GM19043 (cell line): ENCODE results near the gene PPT2.
"Not testable (repeated sequence)": the region's sequence is repeated elsewhere in the genome, so short reads cannot be mapped to it uniquely, and the experiment has no call there.

ENCODE experiments used
- ATAC-seq: cut with Tn5 transposase; IDR thresholded peaks from one replicate; pipeline ENCODE4 v1.9.1; 2021; ENCODE audit warnings: low read depth; ENCODE audit not compliant: unreplicated experiment

PPT2 gene

DNA sequence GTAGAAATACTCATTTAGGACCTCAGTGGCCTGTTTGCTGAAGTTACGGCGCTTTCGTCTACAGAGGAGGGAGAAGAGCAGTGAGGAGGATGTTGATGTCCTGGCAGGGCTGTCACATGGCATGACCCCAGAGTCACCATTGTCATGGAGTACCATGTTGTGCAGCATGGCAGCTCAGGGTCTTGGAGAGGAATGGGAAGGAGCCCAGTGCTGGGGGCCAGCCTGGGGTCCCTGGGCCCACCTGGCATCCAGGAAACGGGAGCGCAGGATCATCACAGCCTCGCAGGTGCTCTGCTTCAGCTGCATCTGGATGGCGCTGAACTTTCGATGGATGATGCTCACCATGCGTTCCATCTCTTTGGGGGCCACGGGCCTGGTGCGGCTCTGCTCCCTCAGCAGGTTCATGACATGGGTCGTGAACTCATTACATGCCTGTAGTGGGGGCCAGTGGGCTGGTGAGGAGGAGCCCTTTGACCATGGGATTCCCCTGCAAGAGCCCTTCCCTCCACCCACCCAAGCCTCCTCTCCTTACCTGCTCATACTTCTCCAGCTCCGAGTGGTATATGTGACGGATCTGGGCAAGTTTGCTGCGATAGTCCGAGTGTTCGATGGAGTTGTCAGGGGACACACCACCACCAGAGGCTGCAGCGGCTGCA lies 33.9 kb downstream of the PPT2 start:
- not testable (repeated sequence) for ATAC-seq

GRCh38 chr6:32188381-32189068 lies 34.6 kb downstream of the PPT2 start:
- no peak for ATAC-seq

DNA sequence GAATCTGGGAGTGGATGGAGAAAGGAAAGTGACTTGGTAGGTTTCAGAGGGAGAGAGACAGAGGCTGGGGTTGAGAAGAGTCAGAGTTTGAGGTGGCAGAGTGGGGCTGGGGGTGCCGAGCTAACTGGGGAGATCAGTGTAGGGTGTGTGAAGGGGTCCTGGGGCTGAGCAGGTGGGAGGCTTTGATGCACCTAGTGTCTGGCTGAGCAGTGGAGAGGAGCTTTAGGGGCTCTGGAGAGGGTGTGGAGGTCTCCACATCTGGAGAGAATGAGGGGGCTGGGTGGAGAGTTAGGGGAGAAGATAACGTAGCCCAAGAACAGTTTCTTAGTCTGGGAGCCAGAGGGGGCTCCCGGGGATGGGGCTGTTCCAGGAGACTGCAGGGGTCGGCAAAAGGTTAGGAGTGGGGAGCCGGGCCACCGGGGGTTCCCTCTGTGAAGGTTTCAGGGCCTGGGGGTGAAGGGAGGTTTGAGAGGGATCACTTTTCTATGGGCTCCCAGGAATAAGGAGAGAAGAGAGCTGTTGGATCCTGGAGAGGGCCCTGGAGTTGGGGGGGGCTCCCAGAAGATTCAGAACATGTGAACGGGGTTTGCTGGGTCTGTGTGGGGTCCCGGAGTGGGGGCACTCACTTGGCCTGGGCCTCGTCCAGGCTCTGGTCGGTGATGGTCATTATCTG lies 35.3 kb downstream of the PPT2 start:
- ATAC-seq: no peak

DNA sequence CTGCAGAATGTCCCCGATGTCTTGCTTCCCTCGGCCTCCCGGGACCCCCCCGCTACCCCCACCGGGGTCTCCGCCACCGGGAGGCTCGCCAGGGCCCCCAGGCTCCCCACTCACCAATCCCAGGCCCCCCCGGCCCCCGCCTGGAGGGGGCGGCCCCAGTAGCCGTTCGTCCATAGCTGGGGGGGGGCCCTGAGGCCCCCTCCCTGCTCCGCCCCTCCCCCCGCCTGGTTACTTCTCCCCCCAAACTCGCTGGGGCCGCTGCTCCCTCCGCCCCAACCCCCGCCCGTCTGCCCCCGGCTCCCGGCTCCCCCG lies 35.8 kb downstream of the PPT2 start:
- no peak for ATAC-seq

GRCh38 chr6:32190054-32190851 lies 36.3 kb downstream of the PPT2 start, which contains the start of gene PBX2:
TSS of gene PBX2 (minus strand) at chr6:32190202. CDS start at chr6:32189915, 287 bp downstream.
- peak; percentile 51 for ATAC-seq

DNA sequence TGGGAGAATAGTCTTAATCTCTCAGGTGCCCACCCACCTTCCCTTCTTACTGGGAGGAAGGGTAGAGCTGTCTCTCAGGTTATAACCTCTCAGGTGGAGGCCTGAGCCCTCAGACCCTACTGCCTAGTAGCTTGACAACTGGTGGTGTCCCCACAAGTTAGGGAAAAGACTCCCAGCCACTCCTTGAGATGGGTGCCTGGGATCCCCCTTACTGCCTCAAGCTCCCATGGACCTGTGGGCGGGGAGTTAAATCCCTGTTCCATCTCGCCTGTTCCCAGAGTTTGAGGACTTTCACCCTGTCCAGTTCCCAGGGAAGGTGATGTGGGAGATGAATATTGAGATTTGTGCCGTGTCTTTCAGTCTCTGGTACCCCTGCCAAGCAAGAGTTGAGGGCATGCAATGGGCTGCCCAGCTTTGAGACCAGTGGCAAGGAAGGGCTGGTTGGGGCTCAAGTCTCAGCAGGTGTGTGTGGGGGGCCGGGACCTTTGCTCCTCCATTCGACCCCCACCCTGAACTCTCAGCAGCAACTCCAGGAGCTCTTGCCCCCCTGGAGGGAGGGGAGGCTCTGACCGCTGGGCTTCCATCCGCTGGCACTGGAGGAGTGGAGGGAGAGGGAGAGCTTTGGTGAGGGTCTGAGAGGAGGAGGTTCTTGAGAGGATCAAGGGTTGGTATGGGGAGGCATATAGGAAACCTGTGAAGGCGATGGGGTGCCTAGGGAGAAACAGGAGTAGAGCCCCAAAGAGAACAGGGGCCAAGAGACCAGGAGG lies 37.2 kb downstream of the PPT2 start:
- ATAC-seq: no peak

GRCh38 chr6:32191696-32192607 lies 38.0 kb downstream of the PPT2 start:
- no peak for ATAC-seq

DNA sequence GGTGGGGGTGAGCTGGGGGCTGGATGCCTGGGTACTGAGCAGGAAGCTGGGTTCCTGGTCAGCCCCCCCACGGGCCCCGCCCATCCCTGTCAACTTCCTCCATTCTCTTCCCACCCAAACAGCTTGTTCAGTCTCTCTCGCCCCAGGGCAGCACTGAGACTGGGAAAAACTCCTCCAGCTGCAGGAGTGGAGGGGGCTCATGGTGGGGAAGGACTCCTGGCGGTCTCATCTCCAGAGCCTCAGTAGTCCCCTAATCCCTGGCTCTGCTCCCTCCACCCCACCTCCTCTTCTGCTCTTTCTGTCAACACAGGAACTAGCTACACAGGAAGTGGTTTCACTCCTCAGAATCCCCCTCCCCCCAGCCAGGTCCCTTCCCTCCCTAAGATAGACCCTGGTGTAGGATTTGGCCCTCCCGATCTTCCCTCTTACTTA lies 38.7 kb downstream of the PPT2 start, which contains the start of gene GPSM3:
TSS of gene GPSM3 (minus strand) at position 36 of the 432 bp plus-strand sequence. CDS start 130 bp downstream, outside the sequence.
- ATAC-seq: no peak

DNA sequence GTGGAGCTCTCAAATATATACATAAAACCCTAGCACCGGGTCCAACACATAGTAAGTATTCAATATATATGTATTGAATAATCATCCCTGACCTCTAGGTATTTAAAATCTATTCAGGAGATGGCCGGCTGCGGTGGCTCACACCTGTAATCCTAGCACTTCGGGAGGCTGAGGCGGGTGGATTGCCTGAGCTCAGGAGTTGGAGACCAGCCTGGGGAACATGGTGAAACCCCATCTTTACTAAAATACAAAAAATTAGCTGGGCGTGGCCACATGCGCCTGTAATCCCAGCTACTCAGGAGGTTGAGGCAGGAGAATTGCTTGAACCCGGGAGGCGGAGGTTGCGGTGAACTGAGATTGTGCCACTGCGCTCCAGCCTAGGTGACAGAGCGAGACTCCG lies 39.2 kb downstream of the PPT2 start:
- not testable (repeated sequence) for ATAC-seq

DNA sequence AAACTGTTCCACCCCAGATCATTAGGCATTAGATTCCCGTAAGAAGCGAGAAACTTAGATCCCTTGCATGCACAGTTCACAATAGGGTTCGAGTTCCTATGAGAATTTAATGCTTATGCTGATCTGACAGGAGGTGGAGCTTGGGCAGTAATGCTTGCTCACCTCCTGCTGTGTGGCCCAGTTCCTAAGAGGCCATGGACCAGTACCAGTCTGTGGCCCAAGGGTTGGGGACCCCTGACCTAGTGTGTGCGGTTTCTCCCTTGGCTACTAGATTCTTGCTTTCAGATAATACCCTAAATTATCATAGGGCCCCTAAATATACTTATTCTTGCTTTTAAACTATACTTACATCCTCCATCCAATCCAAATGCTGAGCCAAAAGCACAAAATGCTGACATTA lies 40.4 kb downstream of the PPT2 start:
- no peak for ATAC-seq

GRCh38 chr6:32194825-32195651 lies 41.1 kb downstream of the PPT2 start:
- ATAC-seq: no peak

DNA sequence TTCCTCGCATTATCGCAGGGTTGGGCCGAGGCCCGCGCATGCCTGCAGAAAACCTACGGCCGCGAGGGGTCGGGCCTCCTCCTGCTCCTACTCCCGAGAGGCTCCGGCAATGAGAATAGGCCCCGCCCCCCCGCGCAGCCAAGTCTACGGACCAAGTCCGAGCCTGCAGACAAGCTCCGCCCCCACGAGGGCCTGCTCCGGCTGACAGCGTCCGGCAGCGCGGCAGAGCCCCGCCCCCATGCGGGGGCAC lies 41.6 kb downstream of the PPT2 start:
- no peak for ATAC-seq

- ATAC-seq: peak; percentile 69
Observed at GRCh38 chr6:32195902-32196681, 42.2 kb downstream of the PPT2 start.

DNA sequence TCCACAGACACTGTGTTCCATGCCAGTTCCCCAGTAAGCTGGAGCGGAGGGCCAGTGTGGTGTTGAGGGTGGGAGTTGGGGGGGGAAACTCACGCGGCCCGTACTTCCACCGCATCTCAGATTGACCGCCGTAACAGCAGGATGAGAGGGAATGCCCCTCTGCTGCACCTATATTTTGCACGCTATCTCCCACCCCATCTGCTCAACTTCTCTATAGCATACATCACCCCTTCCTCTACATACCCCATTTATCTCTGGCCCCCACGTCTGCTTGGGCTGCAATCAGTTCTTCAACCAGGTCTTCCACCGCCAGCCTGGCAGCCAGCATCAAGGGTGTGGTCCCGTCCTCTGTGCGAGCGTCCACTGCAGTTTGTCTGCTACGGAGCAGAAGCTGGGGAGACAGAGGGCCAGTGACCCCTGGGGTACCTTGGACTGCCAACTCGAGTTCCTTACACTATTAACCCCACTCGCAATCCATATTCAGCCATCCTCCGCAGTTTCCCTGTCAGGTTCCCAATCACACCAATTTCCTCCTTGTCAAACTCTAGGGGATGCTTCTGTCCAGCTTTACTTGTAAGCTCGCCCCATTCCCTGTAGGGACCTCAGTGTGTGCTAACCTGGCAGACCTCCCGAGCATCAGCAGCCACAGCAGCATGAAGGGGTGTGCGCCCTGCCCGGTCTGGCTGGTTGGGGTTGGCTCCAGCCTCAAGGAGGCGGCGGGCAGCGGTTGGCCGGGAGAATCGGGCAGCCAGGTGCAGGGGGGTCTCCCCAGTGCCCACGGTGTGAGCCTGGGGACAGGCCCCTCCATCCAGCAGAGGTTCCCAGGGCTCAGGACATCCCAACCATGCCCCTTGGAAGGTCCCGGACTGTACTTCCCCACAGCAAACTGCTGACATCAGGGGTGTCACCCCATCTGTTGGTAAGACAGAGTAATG lies 43.0 kb downstream of the PPT2 start:
- ATAC-seq: no peak

GRCh38 chr6:32198345-32198696 lies 44.4 kb downstream of the PPT2 start:
- no peak for ATAC-seq

DNA sequence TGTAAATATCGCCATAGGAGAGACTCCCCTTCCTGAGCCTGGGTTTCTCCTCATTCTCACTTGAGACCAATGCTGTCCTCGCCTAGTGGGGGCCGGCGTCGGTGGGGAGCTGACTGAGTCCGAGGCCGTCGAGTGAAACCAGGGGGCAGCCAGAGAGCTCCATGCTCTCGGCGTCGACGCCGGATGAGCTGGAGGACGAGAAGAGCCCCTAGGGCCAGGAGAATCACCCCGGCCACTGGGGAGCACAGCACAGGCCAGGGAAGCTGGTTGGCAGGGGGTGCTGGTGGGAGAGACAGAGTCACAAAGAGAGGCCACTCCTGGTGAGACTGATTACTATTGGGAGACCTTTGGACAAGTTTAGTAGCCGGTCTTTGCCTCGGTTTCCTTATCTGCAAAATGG lies 44.9 kb downstream of the PPT2 start:
- no peak for ATAC-seq
